H9 (cell line): Measurements from ENCODE around the gene ERCC2. TPM values are rescaled to one million over a fixed set of nuclear protein-coding genes. Genes with fewer than 3 reads are reported as not detected.

Experiments
- DNase-seq: peaks from one replicate; pipeline ENCODE4 v3.0.0-alpha.2; 2017
- H2AFZ ChIP-seq: one replicate; pipeline ENCODE4 v1.6.1; 2013; ENCODE audit warnings: mild to moderate bottlenecking, low read length, control low read depth, moderate library complexity
- H2AK5ac ChIP-seq: 2 replicates; pipeline ENCODE4 v1.6.1; 2013; ENCODE audit warnings: low read length, control low read depth, mixed read lengths; ENCODE audit not compliant: insufficient read length
- H2BK120ac ChIP-seq: one replicate; pipeline ENCODE4 v1.6.1; 2013; ENCODE audit warnings: low read depth, mild to moderate bottlenecking, low read length, control low read depth, inconsistent platforms; ENCODE audit not compliant: poor library complexity, severe bottlenecking
- H2BK12ac ChIP-seq: 2 replicates; pipeline ENCODE4 v1.6.1; 2013; ENCODE audit warnings: low read length, control low read depth, mixed read lengths, low read depth; ENCODE audit not compliant: insufficient read length
- H2BK15ac ChIP-seq: 2 replicates; pipeline ENCODE4 v1.6.1; 2013; ENCODE audit warnings: low read depth, low read length, control low read depth
- H2BK20ac ChIP-seq: one replicate; pipeline ENCODE4 v1.6.1; 2013; ENCODE audit warnings: low read depth, mild to moderate bottlenecking, low read length, control low read depth, inconsistent platforms; ENCODE audit not compliant: poor library complexity, severe bottlenecking
- H2BK5ac ChIP-seq: 2 replicates; pipeline ENCODE4 v1.6.1; 2013; ENCODE audit warnings: low read length, control low read depth, mixed read lengths; ENCODE audit not compliant: insufficient read length
- H3K14ac ChIP-seq: 2 replicates; pipeline ENCODE4 v1.6.1; 2013; ENCODE audit warnings: low read length, control low read depth; ENCODE audit not compliant: insufficient read depth
- H3K18ac ChIP-seq: 2 replicates; pipeline ENCODE4 v1.6.1; 2013; ENCODE audit warnings: low read depth, mild to moderate bottlenecking, mixed read lengths, low read length, control low read depth; ENCODE audit not compliant: insufficient read length
- H3K23ac ChIP-seq: 2 replicates; pipeline ENCODE4 v1.6.1; 2013; ENCODE audit warnings: low read length, control low read depth, mixed read lengths, low read depth; ENCODE audit not compliant: insufficient read length
- H3K23me2 ChIP-seq: 2 replicates; pipeline ENCODE4 v1.6.1; 2013; ENCODE audit warnings: low read depth, mild to moderate bottlenecking, mixed read lengths, low read length, control low read depth; ENCODE audit not compliant: insufficient read length, poor library complexity, severe bottlenecking
- H3K27ac ChIP-seq: 2 replicates; pipeline ENCODE4 v1.5.1; 2013; ENCODE audit warnings: low read length, control low read depth, mixed read lengths, low read depth; ENCODE audit not compliant: insufficient read length
- H3K27me3 ChIP-seq: 2 replicates; pipeline ENCODE4 v1.6.1; 2013; ENCODE audit warnings: low read length, control low read depth, inconsistent platforms; ENCODE audit not compliant: insufficient read depth
- H3K4ac ChIP-seq: 2 replicates; pipeline ENCODE4 v1.6.1; 2013; ENCODE audit warnings: low read depth, mild to moderate bottlenecking, control low read depth, inconsistent platforms, low read length, moderate library complexity
- H3K4me1 ChIP-seq: 2 replicates; pipeline ENCODE4 v1.6.1; 2013; ENCODE audit warnings: low read length, control low read depth, inconsistent platforms; ENCODE audit not compliant: insufficient read depth
- H3K4me2 ChIP-seq: 2 replicates; pipeline ENCODE4 v1.6.1; 2013; ENCODE audit warnings: low read length, control low read depth, mixed read lengths; ENCODE audit not compliant: insufficient read length, insufficient read depth
- H3K56ac ChIP-seq: 2 replicates; pipeline ENCODE4 v1.6.1; 2013; ENCODE audit warnings: low read depth, mild to moderate bottlenecking, mixed read lengths, low read length, control low read depth; ENCODE audit not compliant: insufficient read length
- H3K79me1 ChIP-seq: 2 replicates; pipeline ENCODE4 v1.6.1; 2013; ENCODE audit warnings: low read depth, mild to moderate bottlenecking, moderate library complexity, low read length, control low read depth, inconsistent platforms; ENCODE audit not compliant: insufficient read depth, poor library complexity, severe bottlenecking
- H3K79me2 ChIP-seq: 2 replicates; pipeline ENCODE4 v1.6.1; 2013; ENCODE audit warnings: low read length, control low read depth, inconsistent platforms; ENCODE audit not compliant: insufficient read depth
- H3K9ac ChIP-seq: 2 replicates; pipeline ENCODE4 v1.6.1; 2013; ENCODE audit warnings: low read length, control low read depth, mixed read lengths; ENCODE audit not compliant: insufficient read length; ENCODE audit errors: extremely low read depth
- H3K9me3 ChIP-seq: one replicate; pipeline ENCODE4 v1.6.1; 2013; ENCODE audit warnings: low read depth, low read length, inconsistent platforms; ENCODE audit not compliant: control insufficient read depth
- H3T11ph ChIP-seq: one replicate; pipeline ENCODE4 v1.6.1; 2013; ENCODE audit warnings: mild to moderate bottlenecking, low read length, control low read depth, inconsistent platforms
- H4K20me1 ChIP-seq: one replicate; pipeline ENCODE4 v1.6.1; 2013; ENCODE audit not compliant: control insufficient read depth, insufficient read length, insufficient read depth
- H4K5ac ChIP-seq: 2 replicates; pipeline ENCODE4 v1.6.1; 2013; ENCODE audit warnings: low read depth, mild to moderate bottlenecking, mixed read lengths, low read length, control low read depth; ENCODE audit not compliant: insufficient read length
- H4K8ac ChIP-seq: replicated peaks from 2 replicates; pipeline ENCODE4 v1.6.1; 2013; ENCODE audit warnings: low read length, control low read depth, mixed read lengths, low read depth; ENCODE audit not compliant: insufficient read length
- H4K91ac ChIP-seq: 2 replicates; pipeline ENCODE4 v1.6.1; 2013; ENCODE audit warnings: low read depth, mild to moderate bottlenecking, moderate library complexity, mixed read lengths, low read length, control low read depth; ENCODE audit not compliant: insufficient read length
- H3K27ac Mint-ChIP-seq, 3 experiments: 2 replicates in 2 of 3; 3 replicates in 1 of 3; pipeline ENCODE4 v1.8.0; 2020 to 2021; ENCODE audit warnings: mixed read lengths in 3 of 3, mild to moderate bottlenecking in 1 of 3, moderate library complexity in 1 of 3
- H3K27me3 Mint-ChIP-seq: 2 replicates; pipeline ENCODE4 v1.8.0; 2021; ENCODE audit warnings: low read depth, mild to moderate bottlenecking, moderate library complexity, mixed read lengths
- H3K36me3 Mint-ChIP-seq, 3 experiments: 2 replicates in 2 of 3; 3 replicates in 1 of 3; pipeline ENCODE4 v1.8.0; 2020 to 2021; ENCODE audit warnings: low read depth in 3 of 3, mixed read lengths in 3 of 3; ENCODE audit not compliant: insufficient read depth in 1 of 3
- H3K4me1 Mint-ChIP-seq, 2 experiments: 2 replicates each; pipeline ENCODE4 v1.8.0; 2020; ENCODE audit warnings: mixed read lengths in 2 of 2
- H3K4me3 Mint-ChIP-seq, 2 experiments: 2 replicates in 1 of 2; 3 replicates in 1 of 2; pipeline ENCODE4 v1.8.0; 2020 to 2021; ENCODE audit warnings: mild to moderate bottlenecking in 2 of 2, mixed read lengths in 2 of 2, moderate library complexity in 1 of 2
- H3K9me3 Mint-ChIP-seq, 2 experiments: 2 replicates in 1 of 2; 3 replicates in 1 of 2; pipeline ENCODE4 v1.8.0; 2020; ENCODE audit warnings: mild to moderate bottlenecking in 2 of 2, mixed read lengths in 2 of 2, moderate library complexity in 1 of 2
- CTCF ChIP-seq: fragments of 200-600 bp; sonication (generic); conservative IDR thresholded peaks from 3 replicates; pipeline ENCODE4 v1.8.0; 2021; ENCODE audit warnings: antibody characterized with exemption, mild to moderate bottlenecking
- WGBS: extraction: QIAGEN DNeasy Blood & Tissue Kit; methylation state at CpG from one replicate; pipeline ENCODE4 v1.1.7; 2013; ENCODE audit warnings: missing lambda C conversion rate, low lambda C conversion rate, mixed read lengths; ENCODE audit not compliant: insufficient read length; ENCODE audit errors: extremely low coverage; 5-methylcytosine and 5-hydroxymethylcytosine counted together
- total RNA-seq: library from RNA; stranded (reverse); gene quantifications from 2 replicates; pipeline ENCODE4 v1.2.1, GENCODE V29; 2021

The ERCC2 gene
- total RNA-seq, 1 experiment from 2014 or later, result 98.7 TPM

GRCh38 chr19:45401815-45402214 lies 31.4 kb upstream of the ERCC2 start:
- no peak overlapping the region for H4K91ac ChIP-seq
- H3K23me2 ChIP-seq, result peaks cover 20% of the 10 kb centered on the region
- no peak overlapping the region for H2BK15ac ChIP-seq
- H3K4ac ChIP-seq, result no peak overlapping the region
- Mint-ChIP-seq H3K27me3 (peaks cover 6% of the 10 kb centered on the region), H3K27ac (no peak overlapping the region), H3K4me1 (peaks cover 24 to 33% of the 10 kb centered on the region in 2 experiments), H3K4me3 (peak overlapping the region in 1 of 2 experiments; percentile 68; a peak in 1 of 5 replicates), H3K36me3 (peaks cover 0 to 4% (median 2%) of the 10 kb centered on the region in 3 experiments; a peak in 3 of 7 replicates), H3K9me3 (no peaks in the 10 kb centered on the region; a peak in 1 of 5 replicates)
- no peak overlapping the region for H2AK5ac ChIP-seq
- H3K4me1 ChIP-seq, result peaks cover 7% of the 10 kb centered on the region; the same call in 1 of the 2 replicates
- no peak overlapping the region for H2BK120ac ChIP-seq
- no peak overlapping the region for H2BK5ac ChIP-seq
- H3K23ac ChIP-seq, result no peak overlapping the region
- no peaks in the 10 kb centered on the region for H3K79me1 ChIP-seq
- no peak for TF ChIP-seq CTCF
- H3K56ac ChIP-seq, result no peak overlapping the region
- no peaks in the 10 kb centered on the region; the same call in 1 of the 2 replicates for H3K27me3 ChIP-seq
- no peak overlapping the region for H2BK20ac ChIP-seq
- WGBS, result no CpG with 5 or more reads among the region's 6 CpGs
- H3K9ac ChIP-seq, result no peak overlapping the region
- no peak overlapping the region for H3K18ac ChIP-seq
- no peak overlapping the region for H2BK12ac ChIP-seq
- no peak overlapping the region for H3K27ac ChIP-seq
- DNase-seq, result no peak
- H3K79me2 ChIP-seq, result no peaks in the 10 kb centered on the region; the same call in 1 of the 2 replicates
- no peak overlapping the region for H3K14ac ChIP-seq
- H3K9me3 ChIP-seq, result no peaks in the 10 kb centered on the region
- no peak overlapping the region for H3K4me2 ChIP-seq
- H4K5ac ChIP-seq, result no peak overlapping the region
- H4K8ac ChIP-seq, result no peak overlapping the region
- H4K20me1 ChIP-seq, result no peaks in the 10 kb centered on the region
- H2AFZ ChIP-seq, result no peak overlapping the region
- H3T11ph ChIP-seq, result no peak overlapping the region
